HG03439 (cell line): ENCODE measurements around the gene ABCG2.

ENCODE experiments used
- ATAC-seq: cut with Tn5 transposase; IDR thresholded peaks from one replicate; pipeline ENCODE4 v1.9.1; 2021; ENCODE audit warnings: mild to moderate bottlenecking, moderate library complexity; ENCODE audit not compliant: unreplicated experiment

The ABCG2 gene

DNA sequence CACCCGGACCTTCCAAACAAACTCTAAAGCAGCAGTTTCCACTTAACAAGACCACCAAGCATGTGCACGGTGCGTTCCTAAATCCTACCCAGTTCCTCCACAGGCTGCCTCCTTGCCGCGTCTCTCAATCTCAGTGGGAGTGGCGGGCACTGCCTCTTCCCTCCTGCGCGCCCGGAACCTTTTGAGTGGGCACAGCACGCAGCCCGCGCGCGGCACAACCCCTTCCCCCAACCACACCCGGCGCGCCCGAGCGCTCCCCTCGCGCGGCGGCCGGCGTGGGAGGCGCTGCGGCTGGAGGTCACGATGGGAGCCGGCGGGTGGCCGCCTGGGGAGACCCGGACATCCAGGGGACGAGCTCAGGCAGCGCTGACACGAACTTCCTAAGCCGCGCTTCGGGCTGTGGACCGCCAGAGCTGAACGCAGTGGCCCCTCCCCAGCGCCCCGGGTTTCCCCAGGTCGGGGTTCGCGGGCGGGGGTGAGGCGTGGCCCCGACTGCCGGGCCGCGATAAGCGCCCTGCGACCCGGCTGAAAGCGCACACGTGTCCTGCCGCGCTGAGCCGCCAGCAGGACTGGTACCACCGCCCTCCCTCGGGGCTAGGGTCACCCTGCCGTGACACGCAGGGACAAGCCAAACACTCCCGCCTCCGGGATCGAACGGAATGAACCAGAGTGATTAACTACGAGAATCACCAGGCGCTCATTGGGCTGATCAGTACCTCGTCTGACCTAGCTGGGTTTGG, at the start of gene ABCG2:
TSS of gene ABCG2 (minus strand) at position 151 of the 740 bp plus-strand sequence. CDS start 18,644 bp downstream, outside the sequence.
- ATAC-seq, result peak; percentile 70

DNA sequence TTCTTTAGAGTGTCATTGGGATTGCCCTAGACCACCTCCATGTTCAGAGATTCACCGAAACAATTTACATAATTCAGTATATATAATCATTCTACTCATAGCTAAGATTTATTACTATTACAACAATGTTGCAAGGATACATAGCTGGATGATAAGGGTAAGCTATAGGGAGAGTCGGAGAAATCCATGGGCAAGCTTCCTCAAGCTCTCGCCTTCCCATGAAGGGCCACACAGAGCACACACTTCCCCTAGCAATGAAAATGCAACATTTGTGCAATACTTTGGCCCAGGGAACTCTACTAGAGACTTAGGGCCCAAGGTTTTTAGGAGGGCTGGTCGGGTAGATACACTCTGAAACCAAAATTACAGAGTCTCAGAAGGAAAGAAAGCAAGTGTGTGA, 49.7 kb upstream of the ABCG2 start:
- no peak for ATAC-seq

DNA sequence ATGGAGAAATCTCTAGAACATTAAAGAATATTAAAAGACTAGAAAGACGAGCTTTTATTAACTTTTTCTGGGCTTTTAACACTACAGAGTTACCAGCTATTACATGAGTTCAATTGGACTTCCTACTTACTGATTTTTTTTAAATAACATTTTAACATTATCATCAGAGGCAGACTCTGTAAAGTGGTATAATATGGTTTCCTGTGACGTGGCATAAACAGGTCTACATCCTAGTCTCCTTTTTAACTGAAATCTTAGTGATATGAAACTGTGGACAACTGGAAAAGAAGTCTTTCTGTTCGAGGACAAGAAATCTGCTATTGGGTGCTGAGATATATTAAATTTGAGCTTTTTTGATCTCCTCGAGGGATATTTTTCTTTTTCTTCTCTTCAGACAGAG, 48.7 kb upstream of the ABCG2 start:
- ATAC-seq, result no peak

DNA sequence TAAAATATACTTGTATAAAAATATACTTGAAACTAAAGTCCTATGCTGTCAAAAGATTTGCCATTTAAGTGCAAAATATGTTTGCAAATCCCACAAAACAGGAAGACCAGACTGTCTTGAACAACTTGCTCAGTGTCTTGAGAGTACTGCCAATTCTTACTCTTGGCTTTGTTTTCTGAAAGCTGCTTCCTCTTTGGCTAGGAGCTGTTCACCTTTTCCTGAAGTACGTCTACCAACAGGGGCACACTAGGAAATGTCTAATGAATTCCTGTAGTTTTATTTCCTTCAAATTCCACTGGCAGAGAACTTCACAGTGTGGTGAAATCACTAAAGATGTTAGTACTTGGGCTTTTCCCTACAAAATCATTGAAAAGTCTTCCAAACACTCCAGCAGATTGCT, 46.4 kb upstream of the ABCG2 start:
- no peak for ATAC-seq

DNA sequence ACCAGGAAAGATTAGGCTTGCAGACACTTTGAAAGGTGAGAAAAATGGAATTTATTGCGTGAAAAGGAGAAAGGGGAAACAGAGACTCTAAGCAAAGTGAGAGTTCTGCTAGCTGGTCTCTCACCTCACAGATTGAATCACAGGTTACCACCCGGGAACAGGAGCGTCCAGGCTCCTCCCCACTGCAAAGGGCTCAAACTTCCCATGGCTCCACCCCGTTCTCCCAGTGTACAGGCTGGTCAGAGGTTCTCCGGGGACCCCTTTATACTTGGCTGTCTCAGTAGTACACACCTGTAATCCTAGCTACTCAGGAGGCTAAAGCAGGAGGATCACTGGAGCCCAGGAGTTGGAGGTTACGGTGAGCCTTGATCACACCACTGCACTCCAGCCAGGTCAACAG, 44.0 kb upstream of the ABCG2 start:
- ATAC-seq, result no peak

DNA sequence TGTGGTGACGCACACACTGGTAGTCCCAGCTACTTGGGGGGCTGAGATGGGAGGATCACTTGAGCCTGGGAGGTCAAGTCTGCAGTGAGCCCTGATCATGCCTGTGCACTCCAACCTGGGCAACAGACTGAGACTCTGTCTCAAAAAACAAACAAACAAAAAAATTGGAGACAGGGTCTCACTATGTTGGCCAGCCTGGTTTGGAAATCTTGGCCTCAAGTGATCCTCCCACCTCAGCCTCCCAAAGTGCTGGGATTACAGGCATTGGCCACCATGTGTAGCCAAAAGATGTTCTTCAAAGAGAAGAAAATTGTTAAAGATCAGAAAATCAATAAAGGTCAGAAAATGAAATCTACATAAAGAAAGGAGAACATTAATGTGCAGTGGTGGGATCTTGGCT, 41.7 kb upstream of the ABCG2 start:
- ATAC-seq, result no peak

DNA sequence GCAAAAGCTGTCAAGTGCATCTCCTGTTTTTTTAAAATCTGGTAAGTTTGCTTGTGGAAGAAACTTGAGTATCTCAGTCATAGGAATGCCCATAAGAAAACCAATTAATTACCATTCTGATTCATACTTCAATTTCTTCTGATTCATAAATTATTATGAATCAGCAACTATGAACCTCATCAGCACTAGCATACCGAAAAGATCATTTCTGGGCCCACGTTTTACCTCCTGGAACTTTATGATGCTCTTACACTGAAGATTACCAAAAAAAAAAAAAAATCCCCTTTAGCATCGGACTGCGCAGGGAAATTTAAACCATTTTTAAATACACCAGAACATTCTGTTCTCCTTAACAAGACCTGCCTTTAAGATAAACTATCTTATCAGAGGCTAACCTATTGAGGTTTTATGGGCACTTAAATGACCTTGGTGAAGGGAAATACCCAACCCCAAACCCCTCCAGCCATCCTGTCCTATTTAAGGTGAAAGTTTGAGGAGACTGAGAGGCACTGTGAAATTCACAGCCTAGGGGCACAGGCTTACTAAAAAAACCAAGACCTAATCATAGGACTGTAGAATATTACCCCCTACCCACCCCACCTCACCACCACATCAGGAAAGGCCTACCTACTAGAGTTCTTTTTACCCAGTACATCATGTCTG, 38.2 kb upstream of the ABCG2 start:
- ATAC-seq, result no peak

DNA sequence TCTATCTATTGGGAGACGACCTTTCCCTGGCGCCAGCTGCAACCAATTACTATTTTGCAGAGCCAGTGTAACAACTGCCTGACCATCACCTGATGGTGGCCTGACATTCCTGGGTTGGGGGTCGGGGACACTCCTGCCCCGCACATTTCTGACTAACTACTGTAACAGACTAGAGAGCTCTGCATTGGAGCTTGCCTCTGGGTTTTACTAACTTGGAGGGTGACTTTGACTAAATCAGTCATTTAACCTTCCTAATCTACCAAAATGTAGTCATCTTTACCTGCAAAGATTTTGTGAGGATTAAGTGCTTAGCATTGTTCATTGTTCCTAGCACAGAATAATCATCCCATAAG, 37.5 kb upstream of the ABCG2 start:
- ATAC-seq, result no peak

DNA sequence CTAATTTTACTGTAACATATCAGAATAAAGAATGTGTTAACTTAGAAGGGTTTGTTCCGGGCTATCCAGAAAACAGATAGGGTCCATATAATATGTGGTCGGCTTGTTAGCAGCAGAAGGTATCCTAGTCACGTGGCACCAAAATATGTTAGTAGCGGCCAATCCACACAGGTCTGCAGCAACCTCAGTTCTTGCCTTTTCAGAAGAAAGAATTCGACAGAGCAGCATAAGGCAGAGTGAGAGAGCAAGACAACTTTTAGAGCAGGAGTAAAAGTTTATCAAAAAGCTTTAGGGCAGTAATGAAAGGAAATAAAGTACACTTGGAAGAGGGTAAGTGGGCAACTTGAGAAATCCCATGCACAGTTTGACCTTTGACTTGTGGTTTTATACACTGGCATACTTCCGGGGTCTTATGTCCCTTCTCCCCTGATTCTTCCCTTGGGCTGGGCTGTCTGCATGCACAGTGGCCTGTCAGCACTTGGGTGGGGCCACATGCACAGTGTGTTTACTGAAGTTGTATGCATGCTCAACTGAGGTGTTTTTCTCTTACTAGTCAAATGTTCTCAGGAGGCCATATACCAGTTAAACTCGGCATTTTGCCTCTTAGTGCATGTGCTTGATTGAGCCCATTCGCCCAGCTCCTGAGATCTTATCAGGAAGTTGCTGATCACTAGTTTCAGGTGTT, 37.0 kb upstream of the ABCG2 start:
- ATAC-seq, result no peak

DNA sequence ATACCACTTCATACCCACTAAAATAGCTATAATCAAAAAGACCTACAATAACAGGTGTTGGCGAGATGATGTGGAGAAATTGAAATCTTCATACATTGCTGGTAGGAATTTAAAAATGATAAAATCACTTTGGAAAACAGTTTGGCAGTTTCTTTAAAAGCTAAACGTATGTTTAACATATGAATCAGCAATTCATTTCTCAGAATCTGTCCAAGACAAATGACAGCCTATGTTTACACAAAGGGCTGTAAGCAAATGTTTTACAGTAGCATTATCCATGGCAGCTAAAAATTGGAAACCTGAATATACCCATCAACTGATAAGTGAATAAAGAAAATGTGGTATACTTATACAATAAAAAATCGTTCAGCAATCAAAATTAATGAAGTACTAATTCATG, 33.0 kb upstream of the ABCG2 start:
- ATAC-seq, result no peak

DNA sequence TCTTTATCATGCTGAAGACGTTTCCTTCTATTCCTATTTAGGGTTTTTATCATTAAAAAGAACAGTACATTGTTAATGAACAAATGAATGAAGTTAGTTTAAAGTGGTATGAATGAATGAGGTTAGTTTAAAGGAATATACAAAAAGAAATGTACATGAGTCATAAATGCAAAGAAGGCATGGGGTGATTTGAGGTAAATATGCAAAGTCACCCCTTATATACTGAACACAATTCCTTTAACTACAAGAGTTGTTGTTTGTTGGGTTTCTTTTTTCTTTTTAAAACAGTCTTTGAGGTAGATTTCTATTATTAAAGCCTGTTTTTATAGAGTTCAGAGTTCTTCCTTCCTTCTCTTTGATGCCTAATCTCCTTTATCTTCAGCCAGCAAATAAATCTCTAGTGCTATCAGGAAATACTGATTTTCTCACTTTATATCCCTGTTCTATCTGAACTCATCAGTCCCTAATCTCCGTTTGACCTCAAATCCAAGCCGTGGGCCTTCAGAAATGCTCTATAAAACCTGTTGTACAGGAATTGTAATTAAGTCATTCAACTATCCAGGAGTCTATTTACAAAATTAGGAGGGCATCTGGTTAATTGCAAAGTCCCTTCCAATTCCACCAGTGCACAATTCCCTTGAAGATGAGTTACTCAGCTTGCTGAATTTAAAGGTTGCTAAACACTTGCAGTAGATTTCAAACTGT, 31.6 kb upstream of the ABCG2 start:
- no peak for ATAC-seq

DNA sequence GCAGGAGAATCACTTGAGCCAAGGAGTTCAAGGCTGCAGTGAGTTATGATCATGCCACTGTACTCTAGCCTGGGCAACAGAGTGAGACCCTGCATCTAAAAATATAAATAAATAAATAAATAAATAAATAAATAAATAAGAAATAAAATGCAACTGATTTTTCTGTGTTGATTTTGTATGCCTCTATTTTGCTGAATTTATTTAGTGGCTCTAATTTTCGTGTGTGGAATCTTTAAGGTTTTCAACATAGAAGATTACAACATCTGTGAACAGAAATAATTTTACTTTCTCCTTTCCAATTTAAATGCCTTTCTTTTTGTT, 30.9 kb upstream of the ABCG2 start:
- ATAC-seq, result no peak

DNA sequence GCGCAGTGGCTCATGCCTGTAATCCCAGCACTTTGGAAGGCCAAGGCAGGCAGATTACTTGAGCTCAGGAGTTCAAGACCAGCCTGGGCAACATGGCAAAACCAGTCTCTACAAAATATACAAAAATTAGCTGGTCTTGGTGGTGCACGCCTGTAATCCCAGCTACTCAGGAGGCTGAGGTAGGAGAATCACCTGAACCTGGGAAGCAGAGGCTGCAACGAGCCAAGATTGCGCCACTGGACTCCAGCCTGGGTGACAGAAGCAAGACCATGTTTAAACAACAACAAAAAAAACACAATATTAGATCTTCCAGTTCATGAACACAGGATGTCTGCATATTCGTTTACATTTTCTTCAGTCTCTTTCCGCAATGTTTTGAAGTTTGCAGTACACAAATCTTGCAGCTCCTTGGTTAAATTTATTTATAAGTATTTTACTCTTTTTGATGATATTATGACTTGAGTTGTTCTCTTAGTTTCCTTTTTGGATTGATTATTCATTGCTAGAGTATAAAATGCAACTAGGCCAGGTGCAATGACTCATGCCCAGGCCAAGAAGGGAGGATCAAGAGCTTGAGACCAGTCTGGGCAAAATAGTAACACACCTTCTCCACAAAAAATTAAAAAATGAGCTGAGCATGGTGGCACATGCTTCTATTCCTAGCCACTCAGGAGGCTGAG, 30.4 kb upstream of the ABCG2 start:
- no peak for ATAC-seq

DNA sequence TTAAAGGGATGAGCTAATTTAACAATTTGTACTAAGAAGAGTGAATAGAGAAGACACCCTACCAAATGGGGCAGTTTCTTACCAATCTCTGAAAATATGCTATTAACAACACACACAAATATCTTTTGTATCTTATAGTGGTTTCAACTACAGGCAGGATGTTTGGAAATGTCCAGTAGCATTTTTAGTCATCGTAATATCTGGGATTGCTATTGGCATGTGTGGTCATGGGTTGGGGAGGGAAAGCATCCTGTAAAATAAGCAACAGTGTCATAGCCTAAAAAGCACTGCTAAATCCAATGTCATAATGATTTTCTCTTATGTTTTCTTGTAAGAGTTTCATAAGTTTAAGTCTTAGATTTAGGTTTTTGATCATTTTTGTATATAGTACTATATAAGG, 29.3 kb upstream of the ABCG2 start:
- no peak for ATAC-seq

DNA sequence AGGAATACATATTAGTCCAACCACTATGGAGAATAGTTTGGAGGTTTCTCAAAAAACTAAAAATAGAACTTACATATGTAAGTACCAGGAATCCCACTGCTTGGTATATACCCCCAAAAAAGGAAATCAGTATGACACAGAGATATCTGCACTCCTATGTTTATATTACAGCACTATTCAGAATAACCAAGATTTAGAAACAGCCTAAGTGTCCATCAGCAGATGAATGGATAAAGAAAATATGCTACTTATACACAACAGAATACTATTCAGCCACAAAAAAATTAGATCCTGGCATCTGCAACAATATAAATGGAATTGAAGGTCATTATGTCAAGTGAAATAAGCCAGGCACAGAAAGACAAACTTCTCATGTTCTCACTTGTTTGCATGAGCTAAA, 27.5 kb upstream of the ABCG2 start:
- ATAC-seq, result no peak

DNA sequence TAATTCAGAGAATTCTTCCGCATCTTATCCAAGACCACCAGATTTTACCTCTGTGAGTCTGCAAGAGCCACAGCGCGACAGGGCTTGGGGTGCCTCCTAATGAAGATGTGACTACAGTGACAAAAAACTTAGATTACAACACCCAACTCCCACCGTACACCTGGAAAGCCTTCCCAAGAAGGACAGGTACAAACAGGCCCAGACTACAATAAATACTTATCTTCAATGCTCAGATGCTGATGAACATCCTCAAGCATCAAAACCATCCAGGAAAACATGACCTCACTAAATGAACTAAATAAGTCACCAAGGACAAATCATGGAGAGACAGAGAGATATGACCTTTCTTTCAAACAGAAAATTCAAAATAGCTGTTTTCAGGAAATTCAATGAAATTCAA, 20.8 kb upstream of the ABCG2 start:
- ATAC-seq, result no peak

DNA sequence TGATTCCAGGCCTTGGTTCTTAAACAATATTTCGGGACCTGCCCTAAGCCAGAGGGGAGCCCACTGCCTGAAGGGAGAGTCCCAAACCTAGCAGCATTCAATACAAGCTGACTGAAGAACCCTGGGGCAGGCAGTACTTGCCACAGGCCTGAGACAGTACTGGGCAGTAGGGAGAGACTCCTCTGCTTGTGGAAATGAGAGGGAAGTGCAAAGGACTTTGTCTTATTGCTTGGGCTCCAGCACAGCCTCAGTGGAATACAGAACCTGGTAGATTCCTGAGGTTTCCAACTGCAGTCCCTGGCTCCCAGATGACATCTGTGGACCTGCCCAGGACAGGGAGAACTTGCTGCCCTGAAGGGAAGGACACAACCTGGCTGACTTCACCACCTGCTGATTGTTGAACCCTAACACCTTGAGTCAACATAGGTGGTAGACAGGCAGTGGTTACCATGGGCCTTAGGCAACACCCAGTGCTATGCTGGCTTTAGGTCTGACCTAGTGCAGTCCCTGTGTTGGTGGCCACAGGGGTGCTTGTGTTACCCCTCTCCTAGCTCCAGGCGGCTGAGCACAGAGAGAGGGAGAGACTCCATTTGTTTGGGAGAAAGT, 20.3 kb upstream of the ABCG2 start:
- no peak for ATAC-seq

DNA sequence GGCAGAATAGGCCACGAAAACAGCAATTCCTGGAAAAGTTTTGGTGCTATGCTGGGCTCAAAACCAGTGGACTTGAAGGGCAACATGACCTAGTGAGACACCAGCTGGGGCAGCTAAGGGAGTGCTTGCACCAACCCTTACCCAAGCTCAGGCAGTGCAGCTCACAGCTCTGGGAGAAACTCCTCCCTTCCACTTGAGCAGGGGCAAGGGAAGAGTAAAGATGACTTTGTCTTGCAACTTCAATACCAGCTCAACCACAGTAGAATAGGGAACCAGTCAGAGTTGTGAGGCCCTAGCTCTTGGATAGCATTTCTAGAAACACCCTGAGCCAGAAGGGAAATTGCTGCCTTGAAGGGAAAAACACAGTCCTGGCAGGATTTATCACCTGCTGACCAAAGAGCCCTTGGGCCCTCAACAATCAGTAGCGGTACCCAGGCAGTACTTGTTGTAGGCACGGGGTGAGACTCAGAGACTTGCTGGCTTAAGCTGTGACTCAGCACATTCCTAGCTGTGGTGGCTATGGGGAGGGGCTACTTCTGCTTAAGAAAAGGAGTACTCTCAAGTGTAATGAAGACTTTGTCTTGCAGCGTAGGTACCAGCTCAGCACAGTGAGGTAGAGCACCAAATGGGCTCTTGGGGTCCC, 19.7 kb upstream of the ABCG2 start:
- no peak for ATAC-seq

DNA sequence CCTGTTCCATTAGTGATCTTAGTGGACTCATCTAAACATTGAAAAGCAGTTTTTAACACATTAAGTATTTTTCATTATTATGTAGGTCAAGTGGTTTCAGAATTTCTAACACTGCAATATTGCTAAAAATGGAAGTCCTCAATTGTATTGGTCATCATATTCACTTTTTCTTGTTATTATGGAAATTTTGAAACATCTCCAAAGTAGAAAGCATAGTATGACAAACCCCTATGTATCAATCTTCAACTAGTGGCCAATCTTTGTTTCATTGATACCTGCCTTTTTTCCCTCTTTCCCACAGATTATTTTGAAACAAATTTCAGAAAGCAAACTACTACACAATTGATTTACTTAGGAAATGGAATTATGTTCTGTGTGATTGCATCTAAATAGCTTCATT, 14.5 kb upstream of the ABCG2 start:
- ATAC-seq, result no peak

DNA sequence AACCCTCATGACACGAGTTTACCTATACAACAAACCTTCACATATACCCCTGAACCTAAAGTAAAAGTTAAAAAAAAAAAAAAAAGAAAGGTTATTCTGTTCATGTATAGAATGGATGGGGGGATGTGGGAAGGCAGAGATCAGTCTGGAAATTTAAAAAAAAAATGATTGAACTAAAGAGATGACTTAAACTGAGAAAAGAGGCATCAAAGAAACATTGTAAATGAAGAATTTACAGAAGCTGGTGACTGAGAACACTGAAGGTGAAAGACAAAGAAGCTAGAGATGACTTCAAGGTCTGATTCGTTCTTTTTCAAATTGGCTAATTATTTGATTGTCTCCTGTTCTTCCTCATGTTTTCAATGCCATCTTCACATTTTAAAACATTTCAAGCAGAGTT, 12.8 kb upstream of the ABCG2 start:
- ATAC-seq, result no peak
